B cell (primary cell): ENCODE data around the gene GMPS. TPM values are rescaled to one million over a fixed set of nuclear protein-coding genes. Genes with fewer than 3 reads are reported as not detected.
"Not testable (repeated sequence)": the region's sequence is repeated elsewhere in the genome, so short reads cannot be mapped to it uniquely, and the experiment has no call there.

ENCODE experiments used
- ATAC-seq: fragments of 200-7000 bp; cut with Tn5 transposase; one replicate; pipeline ENCODE4 v1.10.0; 2021; ENCODE audit warnings: low read depth, mild to moderate bottlenecking, moderate number of reproducible peaks, moderate library complexity
- CTCF ChIA-PET: fragments of 350-600 bp; sonication (Branson Sonifier 250); formaldehyde crosslinking; loops from one replicate; lab custom pipeline; 2021; ENCODE audit warnings: antibody characterized with exemption, inconsistent platforms; lab: Charles Lee
- POLR2A ChIA-PET: fragments of 350-600 bp; sonication (Branson Sonifier 250); formaldehyde crosslinking; loops from one replicate; lab custom pipeline; 2021; ENCODE audit warnings: antibody characterized with exemption; lab: Charles Lee
- DNase-seq: peaks from one replicate; pipeline ENCODE4 v3.0.0; 2013
- H2AFZ ChIP-seq: 2 replicates; pipeline ENCODE4 v1.6.1; 2012; ENCODE audit warnings: mild to moderate bottlenecking, low read depth, low read length; ENCODE audit not compliant: insufficient read depth, poor library complexity, severe bottlenecking
- H3K27ac ChIP-seq, 2 donors: 1 replicate in 1 of 2; 2 replicates in 1 of 2; pipeline ENCODE4 v1.5.1; 2012 to 2013; ENCODE audit warnings: low read length in 2 of 2, mild to moderate bottlenecking in 2 of 2, moderate library complexity in 1 of 2
- H3K27me3 ChIP-seq, 4 experiments: fragments of 200-600 bp in 1 of 4; sonication (generic) in 1 of 4; replicated peaks in 1 of 4; 1 replicate in 2 of 4; 2 replicates in 2 of 4; pipeline versions ENCODE4 v1.6.1 to v1.7.0; 2013 to 2016; ENCODE audit warnings: low read length in 3 of 4, mild to moderate bottlenecking in 2 of 4, mixed read lengths in 1 of 4, moderate library complexity in 1 of 4; ENCODE audit not compliant: insufficient read depth in 4 of 4, control insufficient read depth in 3 of 4; ENCODE audit errors: control extremely low read depth in 1 of 4
- H3K36me3 ChIP-seq, 2 experiments: replicated peaks in 1 of 2; 1 replicate in 1 of 2; 2 replicates in 1 of 2; pipeline versions ENCODE4 v1.6.1 to v1.7.1; 2013; ENCODE audit warnings: low read length in 1 of 2; ENCODE audit not compliant: insufficient read depth in 2 of 2, control insufficient read depth in 1 of 2; ENCODE audit errors: control extremely low read depth in 1 of 2, extremely low read depth in 1 of 2
- H3K4me1 ChIP-seq, 2 donors: fragments of 200-600 bp in 1 of 2; sonication (generic) in 1 of 2; 1 replicate in 1 of 2; 2 replicates in 1 of 2; pipeline versions ENCODE4 v1.5.1 to v1.6.1; 2013 to 2017; ENCODE audit warnings: low read length in 2 of 2; ENCODE audit not compliant: control insufficient read depth in 2 of 2, insufficient read depth in 2 of 2
- H3K4me2 ChIP-seq: replicated peaks from 2 replicates; pipeline ENCODE3; 2012; ENCODE audit warnings: mild to moderate bottlenecking, low read depth, low read length; ENCODE audit not compliant: poor library complexity, severe bottlenecking
- H3K4me3 ChIP-seq, 5 experiments: fragments of 200-600 bp in 1 of 5; sonication (generic) in 1 of 5; 1 replicate in 3 of 5; 2 replicates in 2 of 5; pipeline versions ENCODE4 v1.5.1 to v1.7.0; 2011 to 2016; ENCODE audit warnings: low read length in 4 of 5, mild to moderate bottlenecking in 4 of 5, low read depth in 2 of 5, control low read depth in 1 of 5, moderate library complexity in 1 of 5; ENCODE audit not compliant: insufficient read depth in 1 of 5; ENCODE audit errors: control extremely low read depth in 1 of 5, extremely low read depth in 1 of 5
- H3K79me2 ChIP-seq: fragments of 200-600 bp; sonication (generic); one replicate; pipeline ENCODE4 v1.6.0; 2016; ENCODE audit warnings: low read length; ENCODE audit not compliant: control insufficient read depth, insufficient read depth
- H3K9ac ChIP-seq: fragments of 200-600 bp; sonication (generic); 2 replicates; pipeline ENCODE4 v1.6.1; 2017; ENCODE audit warnings: mild to moderate bottlenecking, low read length, moderate library complexity
- H3K9me3 ChIP-seq, 3 donors: one replicate each; pipeline versions ENCODE4 v1.6.1 to v1.7.1; 2013; ENCODE audit warnings: low read length in 2 of 3; ENCODE audit not compliant: control insufficient read depth in 2 of 3, insufficient read depth in 1 of 3; ENCODE audit errors: control extremely low read depth in 1 of 3
- H4K20me1 ChIP-seq: 2 replicates; pipeline ENCODE4 v1.6.0; 2012; ENCODE audit warnings: mild to moderate bottlenecking, low read length; ENCODE audit not compliant: insufficient read depth, control insufficient read depth, poor library complexity, severe bottlenecking
- H3K27ac Mint-ChIP-seq: one replicate; pipeline ENCODE4 v1.8.0; 2021; ENCODE audit warnings: mixed read lengths
- H3K27me3 Mint-ChIP-seq: one replicate; pipeline ENCODE4 v1.8.0; 2021; ENCODE audit warnings: mixed read lengths
- H3K4me1 Mint-ChIP-seq: one replicate; pipeline ENCODE4 v1.8.0; 2021; ENCODE audit warnings: mixed read lengths
- H3K4me3 Mint-ChIP-seq: one replicate; pipeline ENCODE4 v1.8.0; 2021; ENCODE audit warnings: mixed read lengths
- H3K9me3 Mint-ChIP-seq: one replicate; pipeline ENCODE4 v1.8.0; 2022; ENCODE audit warnings: mixed read lengths; ENCODE audit not compliant: insufficient read depth
- CTCF ChIP-seq: fragments of 200-600 bp; IDR thresholded peaks from one replicate; pipeline ENCODE4 v1.8.0; 2022; ENCODE audit warnings: antibody characterized with exemption, mild to moderate bottlenecking
- EZH2 ChIP-seq: IDR thresholded peaks from 2 replicates; pipeline ENCODE4 v1.6.1; 2012; ENCODE audit warnings: borderline replicate concordance, low read depth, mild to moderate bottlenecking, moderate library complexity, low read length; ENCODE audit not compliant: insufficient read depth, poor library complexity, severe bottlenecking
- WGBS: methylation state at CpG from one replicate; pipeline ENCODE4 v1.1.5; 2013; ENCODE audit warnings: missing lambda C conversion rate; ENCODE audit not compliant: insufficient coverage; 5-methylcytosine and 5-hydroxymethylcytosine counted together
- intact Hi-C: fragments of 100-400 bp; cut with micrococcal nuclease; formaldehyde crosslinking; loops from one replicate; pipeline ENCODE4 v1.10.0; 2022
- polyA plus RNA-seq: library from polyadenylated mRNA; depleted of rRNA; stranded (reverse); fragments of >200 nt; gene quantifications from 2 replicates; pipeline ENCODE4 v1.2.3, GENCODE V29; 2012
- total RNA-seq, 2 donors: library from RNA; stranded (reverse); fragments of 120-200 nt in 1 of 2; gene quantifications; 1 replicate in 1 of 2; 2 replicates in 1 of 2; pipeline versions ENCODE4 v1.2.3 to v1.2.4, GENCODE V29; 2013 to 2022

GMPS gene
- total and polyA plus RNA-seq, 2 donors (not counting 1 experiment from before 2014, with no cell fraction given), result 12.0 to 30.8 TPM

DNA sequence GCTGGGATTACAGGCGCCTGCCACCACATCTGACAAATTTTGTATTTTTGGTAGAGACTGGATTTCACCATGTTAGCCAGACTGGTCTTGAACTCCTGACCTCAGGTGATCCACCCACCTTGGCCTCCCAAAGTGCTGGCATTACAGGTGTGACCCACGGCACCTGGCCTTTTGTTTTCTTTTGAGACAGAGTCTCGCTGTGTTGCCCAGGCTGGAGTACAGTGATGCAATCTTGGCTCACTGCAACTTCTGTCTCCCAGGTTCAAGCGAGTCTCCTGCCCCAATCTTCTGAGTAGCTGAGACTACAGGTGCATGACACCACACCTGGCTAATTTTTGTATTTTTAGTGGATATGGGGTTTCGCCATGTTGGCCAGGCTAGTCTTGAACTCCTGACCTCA lies 10.0 kb upstream of the GMPS start:
- peak overlapping the region; percentile 3 for H2AFZ ChIP-seq
- H3K79me2 ChIP-seq, H3K4me3 Mint-ChIP-seq, H3K4me3 ChIP-seq, H3K4me1 Mint-ChIP-seq, H3K9me3 Mint-ChIP-seq, H3K4me2 ChIP-seq, H3K9ac ChIP-seq, DNase-seq, H4K20me1 ChIP-seq, H3K27me3 ChIP-seq, H3K4me1 ChIP-seq, H3K27me3 Mint-ChIP-seq, H3K27ac Mint-ChIP-seq, ATAC-seq, CTCF ChIA-PET, POLR2A ChIA-PET, H3K36me3 ChIP-seq, H3K9me3 ChIP-seq, H3K27ac ChIP-seq: not testable (repeated sequence)
- intact Hi-C loops, result loop anchor here (5.0 kb wide), 1 partner anchor 508 kb away; no protein-coding TSS in a partner anchor
- 95% methylated on average over 4 of the region's 5 CpGs for WGBS

DNA sequence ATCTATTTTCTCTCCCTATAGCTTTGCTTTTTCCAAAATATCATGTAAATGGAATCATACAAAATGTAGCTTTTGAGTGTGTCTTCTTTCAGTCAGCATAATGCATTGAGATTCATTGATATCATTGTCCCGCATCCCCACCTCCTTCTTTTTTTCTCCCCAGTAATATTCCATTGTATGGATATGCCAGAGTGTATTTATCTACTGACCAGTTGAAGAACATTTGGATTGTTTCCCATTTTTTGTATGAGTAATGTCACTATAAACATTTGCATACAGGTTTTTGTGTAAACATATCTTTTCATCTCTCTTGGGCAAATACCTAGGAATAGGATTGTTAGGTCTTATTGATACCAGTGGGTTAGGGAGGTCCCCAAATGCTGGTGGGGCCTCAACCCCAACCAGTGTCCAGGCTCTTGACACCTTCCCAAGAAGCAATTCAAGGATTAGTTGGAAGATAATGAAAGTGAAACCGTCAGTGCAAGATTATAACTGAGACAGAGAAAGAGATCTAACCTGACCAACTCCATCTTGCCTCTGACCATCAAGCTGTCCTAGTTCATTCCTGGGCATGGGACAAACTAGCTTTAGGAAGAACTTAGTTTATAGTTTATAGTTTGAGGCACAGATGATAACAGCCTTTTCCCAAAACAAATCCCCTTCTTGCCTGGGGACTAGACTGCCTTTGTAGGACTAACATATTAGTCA lies 8.8 kb upstream of the GMPS start:
- H3K4me3 Mint-ChIP-seq, result no peak overlapping the region
- no peak for ATAC-seq
- H3K9ac ChIP-seq, result no peak overlapping the region
- H3K27ac ChIP-seq, result no peak overlapping the region
- no peaks in the 10 kb centered on the region for H3K27me3 ChIP-seq
- H3K27me3 Mint-ChIP-seq, result no peaks in the 10 kb centered on the region
- no peak overlapping the region for H3K4me2 ChIP-seq
- H3K9me3 Mint-ChIP-seq, result no peaks in the 10 kb centered on the region
- H3K4me1 ChIP-seq, result no peaks in the 10 kb centered on the region
- H2AFZ ChIP-seq, result no peak overlapping the region
- no CpG with 5 or more reads among the region's 2 CpGs for WGBS
- no peak for DNase-seq
- H3K27ac Mint-ChIP-seq, result no peak overlapping the region
- ChIA-PET POLR2A (no interaction called here), CTCF (interaction anchor here (1.5 kb wide), 1 partner anchor 55 kb away, joined by 4 read pairs; no protein-coding TSS in a partner anchor)
- no peaks in the 10 kb centered on the region for H3K36me3 ChIP-seq
- H3K4me1 Mint-ChIP-seq, result peaks cover 4% of the 10 kb centered on the region
- no peak overlapping the region for H3K4me3 ChIP-seq
- TF ChIP-seq CTCF, result no peak
- no peak for TF ChIP-seq EZH2
- H3K9me3 ChIP-seq, result no peaks in the 10 kb centered on the region
- H4K20me1 ChIP-seq, result no peaks in the 10 kb centered on the region
- H3K79me2 ChIP-seq, result no peaks in the 10 kb centered on the region
- intact Hi-C loops, result loop anchor here (5.0 kb wide), 1 partner anchor 509 kb away; no protein-coding TSS in a partner anchor

GRCh38 chr3:155862290-155862982 lies 8.0 kb upstream of the GMPS start:
- H3K9ac ChIP-seq, H3K4me1 Mint-ChIP-seq, ATAC-seq, H3K4me3 Mint-ChIP-seq, H3K9me3 ChIP-seq, H3K79me2 ChIP-seq, H2AFZ ChIP-seq, H3K4me2 ChIP-seq, H3K27ac Mint-ChIP-seq, H3K27me3 ChIP-seq, H3K27me3 Mint-ChIP-seq, H3K4me1 ChIP-seq, POLR2A ChIA-PET, H3K36me3 ChIP-seq, DNase-seq, H3K27ac ChIP-seq, H3K4me3 ChIP-seq, H4K20me1 ChIP-seq, H3K9me3 Mint-ChIP-seq: not testable (repeated sequence)
- CTCF ChIA-PET, result interaction anchor here (1.5 kb wide), 1 partner anchor 55 kb away, joined by 4 read pairs; no protein-coding TSS in a partner anchor
- intact Hi-C loops, result loop anchor here (5.0 kb wide), 1 partner anchor 510 kb away; no protein-coding TSS in a partner anchor
- WGBS, result 89% methylated on average over 8 of the region's 12 CpGs
